HepG2 (cell line): ENCODE results near the gene GABRB3. TPM values are rescaled to one million over a fixed set of nuclear protein-coding genes. Genes with fewer than 3 reads are reported as not detected.
"Not testable (repeated sequence)": the region's sequence is repeated elsewhere in the genome, so short reads cannot be mapped to it uniquely, and the experiment has no call there.

Experiments
- ATAC-seq: fragments of 200-7000 bp; cut with Tn5 transposase; 3 replicates; pipeline ENCODE4 v1.9.1; 2020; ENCODE audit warnings: mild to moderate bottlenecking, moderate library complexity
- BruUV-seq: library from RNA; stranded (reverse); fragments of 400-500 nt; replicated peaks from 2 replicates; lab custom pipeline; 2021; lab: Mats Ljungman, UMichigan
- CTCF ChIA-PET: fragments of 300-600 bp; formaldehyde crosslinking; extraction: SDS; loops from one replicate; lab custom pipeline; 2021; ENCODE audit warnings: low total read pairs, inconsistent platforms, low intra/inter-chr PET ratio; lab: Yijun Ruan, JAX
- POLR2A ChIA-PET: fragments of 350-600 bp; sonication (Branson Sonifier 250); formaldehyde crosslinking; loops from one replicate; lab custom pipeline; 2020; ENCODE audit warnings: antibody characterized with exemption, inconsistent platforms; lab: Yijun Ruan, JAX
- DNase-seq: peaks from one replicate; pipeline ENCODE4 v3.0.0-alpha.2; 2015; ENCODE audit warnings: low spot score
- FAIRE-seq: peaks from 3 replicates; lab custom pipeline; 2011; peaks lifted over from hg19 to GRCh38; lab: Jason Lieb, UNC
- H2AFZ ChIP-seq: one replicate; pipeline ENCODE4 v1.6.1; 2011; ENCODE audit warnings: low read length, inconsistent platforms
- H3K27ac ChIP-seq: fragments of 300-600 bp; 3 replicates; pipeline ENCODE4 v1.8.0; 2011; ENCODE audit warnings: mixed run types, mild to moderate bottlenecking, mixed read lengths, low read length, inconsistent platforms; ENCODE audit not compliant: insufficient read depth; ENCODE audit errors: extremely low read length
- H3K27me3 ChIP-seq, 2 experiments: fragments of 200-600 bp in 1 of 2; 2 replicates in 1 of 2; 3 replicates in 1 of 2; pipeline versions ENCODE4 v1.6.0 to v1.8.0; 2011; ENCODE audit warnings: low read length in 2 of 2, mild to moderate bottlenecking in 2 of 2, moderate library complexity in 2 of 2, inconsistent platforms in 1 of 2; ENCODE audit not compliant: insufficient read depth in 2 of 2, control insufficient read depth in 1 of 2
- H3K36me3 ChIP-seq, 2 experiments: fragments of 200-600 bp in 1 of 2; replicated peaks in 1 of 2; 2 replicates in 1 of 2; 3 replicates in 1 of 2; pipeline versions ENCODE4 v1.5.1 to v1.8.0; 2011; ENCODE audit warnings: low read length in 2 of 2, inconsistent platforms in 1 of 2; ENCODE audit not compliant: insufficient read depth in 2 of 2, control insufficient read depth in 1 of 2
- H3K4me1 ChIP-seq: 2 replicates; pipeline ENCODE4 v1.5.1; 2012; ENCODE audit warnings: low read length, inconsistent platforms; ENCODE audit not compliant: insufficient read depth
- H3K4me2 ChIP-seq: 2 replicates; pipeline ENCODE4 v1.6.0; 2011; ENCODE audit warnings: low read depth, low read length, inconsistent platforms
- H3K4me3 ChIP-seq, 3 experiments: fragments of 200-600 bp in 1 of 3; sonication (generic), shearing (Covaris generic) in 1 of 3; replicated peaks in 1 of 3; 2 replicates each; pipeline ENCODE4 v1.5.1; 2011 to 2016; ENCODE audit warnings: low read length in 3 of 3, inconsistent platforms in 2 of 3, low read depth in 2 of 3, mild to moderate bottlenecking in 2 of 3, control low read depth in 1 of 3, mixed read lengths in 1 of 3; ENCODE audit not compliant: insufficient read depth in 1 of 3
- H3K79me2 ChIP-seq: one replicate; pipeline ENCODE4 v1.6.1; 2011; ENCODE audit warnings: low read length, inconsistent platforms; ENCODE audit not compliant: insufficient read depth
- H3K9ac ChIP-seq: 2 replicates; pipeline ENCODE4 v1.6.0; 2011; ENCODE audit warnings: mild to moderate bottlenecking, low read depth, low read length, inconsistent platforms; ENCODE audit not compliant: insufficient read depth
- H3K9me3 ChIP-seq: 2 replicates; pipeline ENCODE4 v1.5.1; 2012; ENCODE audit warnings: mild to moderate bottlenecking, low read length
- H4K20me1 ChIP-seq: 2 replicates; pipeline ENCODE4 v1.6.0; 2011; ENCODE audit warnings: inconsistent platforms, mild to moderate bottlenecking, low read length, moderate library complexity; ENCODE audit not compliant: insufficient read depth
- FOXO1 ChIP-seq: sonication (generic); formaldehyde crosslinking; IDR thresholded peaks from 2 replicates; pipeline ENCODE4 v1.4.0; 2020; ENCODE audit warnings: missing genetic modification reagents
- GATAD1 ChIP-seq: IDR thresholded peaks from 2 replicates; pipeline ENCODE4 v1.6.1; 2016; ENCODE audit warnings: missing genetic modification reagents, missing compliant biosample characterization
- HOXA7 ChIP-seq: sonication (generic); formaldehyde crosslinking; IDR thresholded peaks from 2 replicates; pipeline ENCODE4 v1.8.1; 2022; ENCODE audit warnings: mild to moderate bottlenecking, missing genetic modification reagents, moderate library complexity
- MAFK ChIP-seq, 2 experiments: IDR thresholded peaks in 1 of 2; conservative IDR thresholded peaks in 1 of 2; 2 replicates each; pipeline ENCODE4 v1.6.1; 2011; ENCODE audit warnings: improper control_type of control experiment in 2 of 2, low read length in 2 of 2
- MED8 ChIP-seq: sonication (generic); formaldehyde crosslinking; IDR thresholded peaks from 2 replicates; pipeline ENCODE4 v1.8.1; 2023; ENCODE audit warnings: mild to moderate bottlenecking, missing genetic modification reagents; ENCODE audit not compliant: insufficient replicate concordance
- REL ChIP-seq: sonication (generic); formaldehyde crosslinking; conservative IDR thresholded peaks from 2 replicates; pipeline ENCODE4 v1.8.0; 2022; ENCODE audit warnings: mild to moderate bottlenecking, missing genetic modification reagents, moderate library complexity
- SRY ChIP-seq: sonication (generic); formaldehyde crosslinking; IDR thresholded peaks from 2 replicates; pipeline ENCODE4 v1.8.0; 2022; ENCODE audit warnings: mild to moderate bottlenecking, missing genetic modification reagents
- TRIM24 ChIP-seq: sonication (generic); formaldehyde crosslinking; IDR thresholded peaks from 2 replicates; pipeline ENCODE4 v1.8.0; 2022; ENCODE audit warnings: mild to moderate bottlenecking, missing genetic modification reagents
- ZNF138 ChIP-seq: sonication (generic); formaldehyde crosslinking; IDR thresholded peaks from 2 replicates; pipeline ENCODE4 v1.5.0; 2020; ENCODE audit warnings: mild to moderate bottlenecking, low read depth, missing genetic modification reagents
- ZNF160 ChIP-seq: sonication (generic); formaldehyde crosslinking; IDR thresholded peaks from 2 replicates; pipeline ENCODE4 v1.8.0; 2022; ENCODE audit warnings: mild to moderate bottlenecking, inconsistent platforms, missing genetic modification reagents
- ZNF263 ChIP-seq: sonication (generic); formaldehyde crosslinking; IDR thresholded peaks from 2 replicates; pipeline ENCODE4 v1.4.0; 2020; ENCODE audit warnings: missing genetic modification reagents
- ZNF317 ChIP-seq: sonication (generic); formaldehyde crosslinking; IDR thresholded peaks from 2 replicates; pipeline ENCODE4 v1.5.0; 2020; ENCODE audit warnings: mild to moderate bottlenecking, missing genetic modification reagents
- WGBS: methylation state at CpG from one replicate; pipeline ENCODE4 v1.1.6; 2017; ENCODE audit warnings: low lambda C conversion rate; 5-methylcytosine and 5-hydroxymethylcytosine counted together
- in situ Hi-C: cut with HindIII; loops from 2 replicates; pipeline ENCODE4 v1.10.0; 2017; ENCODE audit warnings: low pct_unique_long_range_greater_than_20kb; ENCODE audit not compliant: extremely low pct_ligation_motif_present
- intact Hi-C: fragments of 100-400 bp; cut with micrococcal nuclease; formaldehyde crosslinking; loops from one replicate; pipeline ENCODE4 v1.10.0; 2022; ENCODE audit not compliant: unreplicated experiment
- polyA plus RNA-seq, 8 experiments: library from polyadenylated mRNA; depleted of rRNA in 3 of 8; stranded (reverse) in 7 of 8; unstranded in 1 of 8; fragments of >200 nt; fragmentation: Illumina TruSeq in 4 of 8; extraction: Trizol in 4 of 8; gene quantifications; 2 replicates each; pipeline versions ENCODE4 v1.2.1 to v1.2.3, GENCODE V29; 2011 to 2016; ENCODE audit warnings: low read depth in 4 of 8, missing spikeins in 1 of 8, mixed read lengths in 1 of 8; ENCODE audit not compliant: insufficient read depth in 1 of 8
- total RNA-seq, 5 experiments: library from RNA; depleted of rRNA; stranded (reverse); fragments of >200 nt; fragmentation: Illumina TruSeq; extraction: Trizol; gene quantifications; 2 replicates each; pipeline ENCODE4 v1.2.3, GENCODE V29; 2016; ENCODE audit warnings: low read depth in 1 of 5
- TF ChIP-seq, protein P1 (sequence below): sonication (generic); formaldehyde crosslinking; IDR thresholded peaks from 2 replicates; pipeline ENCODE4 v1.4.0; 2020; ENCODE audit warnings: missing genetic modification reagents, borderline replicate concordance

GABRB3 gene
- total and polyA plus RNA-seq, 2 of the 13 experiments (the other 11 are each of a cell fraction or from before 2014, with no cell fraction given), result not detected

DNA sequence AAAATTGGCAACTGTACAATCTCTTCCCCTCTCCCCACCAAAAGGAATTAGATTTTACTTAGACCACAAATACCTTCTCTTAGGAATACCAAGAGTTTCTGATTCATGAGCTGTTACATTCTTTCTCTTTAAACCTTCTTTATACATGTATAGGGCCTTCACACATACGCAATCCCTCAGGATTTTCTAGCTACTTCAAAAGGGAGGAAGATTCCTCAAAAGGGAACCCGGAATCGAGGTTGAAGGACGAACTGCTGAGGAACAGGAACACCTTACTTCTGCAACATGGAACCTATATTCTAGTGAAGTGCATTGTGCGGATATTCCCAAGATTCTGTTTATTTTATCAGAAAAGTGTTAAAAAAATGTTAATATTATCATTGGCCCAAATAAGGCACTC, 52.3 kb downstream of the GABRB3 start:
- WGBS, result under 1% methylated on average over 5 of the region's 5 CpGs
- H2AFZ ChIP-seq, result no peak overlapping the region
- no peak overlapping the region for H3K4me2 ChIP-seq

DNA sequence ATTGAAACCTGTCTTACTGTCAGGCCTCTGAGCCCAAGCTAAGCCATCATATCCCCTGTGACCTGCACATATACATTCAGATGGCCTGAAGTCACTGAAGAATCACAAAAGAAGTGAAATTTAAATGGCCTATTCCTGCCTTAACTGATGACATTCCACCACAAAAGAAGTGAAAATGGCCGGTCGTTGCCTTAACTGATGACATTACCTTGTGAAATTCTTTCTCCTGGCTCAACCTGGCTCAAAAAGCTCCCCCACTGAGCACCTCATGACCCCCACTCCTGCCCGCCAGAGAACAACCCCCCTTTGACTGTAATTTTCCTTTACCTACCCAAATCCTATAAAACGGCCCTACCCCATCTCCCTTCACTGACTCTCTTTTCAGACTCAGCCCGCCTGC, 53.0 kb downstream of the GABRB3 start:
- H3K4me1 ChIP-seq, intact Hi-C loops, H3K9ac ChIP-seq, ATAC-seq, H3K4me2 ChIP-seq, H3K36me3 ChIP-seq, H2AFZ ChIP-seq, in situ Hi-C loops, BruUV-seq, H3K79me2 ChIP-seq, H3K27ac ChIP-seq, POLR2A ChIA-PET, DNase-seq, H3K27me3 ChIP-seq, FAIRE-seq, H3K4me3 ChIP-seq, CTCF ChIA-PET, H4K20me1 ChIP-seq: not testable (repeated sequence)
- under 1% methylated on average over 5 of the region's 5 CpGs for WGBS
- peaks cover 82% of the 10 kb centered on the region for H3K9me3 ChIP-seq

More for the DNA sequence above, 52.3 kb downstream of the GABRB3 start:
- H3K27ac ChIP-seq, result no peak overlapping the region
- H3K36me3 ChIP-seq, result no peaks in the 10 kb centered on the region
- ChIA-PET CTCF (no interaction called here), POLR2A (no interaction called here)
- DNase-seq (no peak), ATAC-seq (no peak), FAIRE-seq (no peak)
- H3K79me2 ChIP-seq, result no peaks in the 10 kb centered on the region
- peaks cover 84% of the 10 kb centered on the region for H3K9me3 ChIP-seq
- no peak overlapping the region for H3K9ac ChIP-seq
- intact Hi-C loops (no loop called here), in situ Hi-C loops (no loop called here)
- no peaks in the 10 kb centered on the region for H3K27me3 ChIP-seq
- no peaks in the 10 kb centered on the region for H4K20me1 ChIP-seq
- no peaks in the 10 kb centered on the region for H3K4me1 ChIP-seq
- BruUV-seq, result no TSS peak
- TF ChIP-seq ZNF160 (no peak), GATAD1 (CRISPR knock-in tag) (no peak), MAFK (conservative IDR thresholded peaks at IDR 0.05 in 1 of 2, IDR thresholded peaks at IDR 0.05 in 1 of 2; ENCODE audit: low read length in 2 of 2) (no peak), FOXO1 (no peak), REL (CRISPR knock-in tag) (no peak), MED8 (CRISPR knock-in tag) (no peak), SRY (CRISPR knock-in tag) (no peak), ZNF138 (CRISPR knock-in tag) (no peak), ZNF317 (CRISPR knock-in tag) (no peak), ZNF263 (no peak), TRIM24 (CRISPR knock-in tag) (no peak), HOXA7 (CRISPR knock-in tag) (no peak)
- TF ChIP-seq, protein P1, sequence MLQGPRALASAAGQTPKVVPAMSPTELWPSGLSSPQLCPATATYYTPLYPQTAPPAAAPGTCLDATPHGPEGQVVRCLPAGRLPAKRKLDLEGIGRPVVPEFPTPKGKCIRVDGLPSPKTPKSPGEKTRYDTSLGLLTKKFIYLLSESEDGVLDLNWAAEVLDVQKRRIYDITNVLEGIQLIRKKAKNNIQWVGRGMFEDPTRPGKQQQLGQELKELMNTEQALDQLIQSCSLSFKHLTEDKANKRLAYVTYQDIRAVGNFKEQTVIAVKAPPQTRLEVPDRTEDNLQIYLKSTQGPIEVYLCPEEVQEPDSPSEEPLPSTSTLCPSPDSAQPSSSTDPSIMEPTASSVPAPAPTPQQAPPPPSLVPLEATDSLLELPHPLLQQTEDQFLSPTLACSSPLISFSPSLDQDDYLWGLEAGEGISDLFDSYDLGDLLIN (CRISPR knock-in tag), result no peak
- H3K4me3 ChIP-seq, result no peak overlapping the region
